GM21576 (cell line): ENCODE measurements around the gene TRIM67.

Experiments
- ATAC-seq: cut with Tn5 transposase; IDR thresholded peaks from one replicate; pipeline ENCODE4 v1.9.1; 2021; ENCODE audit warnings: mild to moderate bottlenecking, moderate library complexity; ENCODE audit not compliant: unreplicated experiment

The TRIM67 gene

DNA sequence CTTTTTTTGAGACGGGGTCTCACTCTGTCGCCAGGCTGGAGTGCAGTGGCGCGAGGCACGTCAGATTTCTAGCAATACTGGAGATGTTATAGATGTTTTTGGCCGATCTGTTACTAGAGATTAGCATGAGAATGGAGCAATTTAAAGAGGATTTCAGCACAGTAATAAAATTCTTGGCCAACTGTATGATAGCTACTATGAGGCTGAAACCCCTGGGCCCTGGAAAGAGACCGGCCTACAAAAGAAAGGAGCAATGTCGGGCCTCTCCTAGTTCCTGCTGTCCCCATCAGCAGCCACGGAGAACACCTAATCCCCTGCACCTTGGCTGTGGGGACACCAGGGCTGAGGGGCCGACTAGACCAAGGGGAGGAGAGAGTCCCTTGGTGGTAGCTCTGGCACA lies 69.7 kb downstream of the TRIM67 start:
- ATAC-seq, result no peak

DNA sequence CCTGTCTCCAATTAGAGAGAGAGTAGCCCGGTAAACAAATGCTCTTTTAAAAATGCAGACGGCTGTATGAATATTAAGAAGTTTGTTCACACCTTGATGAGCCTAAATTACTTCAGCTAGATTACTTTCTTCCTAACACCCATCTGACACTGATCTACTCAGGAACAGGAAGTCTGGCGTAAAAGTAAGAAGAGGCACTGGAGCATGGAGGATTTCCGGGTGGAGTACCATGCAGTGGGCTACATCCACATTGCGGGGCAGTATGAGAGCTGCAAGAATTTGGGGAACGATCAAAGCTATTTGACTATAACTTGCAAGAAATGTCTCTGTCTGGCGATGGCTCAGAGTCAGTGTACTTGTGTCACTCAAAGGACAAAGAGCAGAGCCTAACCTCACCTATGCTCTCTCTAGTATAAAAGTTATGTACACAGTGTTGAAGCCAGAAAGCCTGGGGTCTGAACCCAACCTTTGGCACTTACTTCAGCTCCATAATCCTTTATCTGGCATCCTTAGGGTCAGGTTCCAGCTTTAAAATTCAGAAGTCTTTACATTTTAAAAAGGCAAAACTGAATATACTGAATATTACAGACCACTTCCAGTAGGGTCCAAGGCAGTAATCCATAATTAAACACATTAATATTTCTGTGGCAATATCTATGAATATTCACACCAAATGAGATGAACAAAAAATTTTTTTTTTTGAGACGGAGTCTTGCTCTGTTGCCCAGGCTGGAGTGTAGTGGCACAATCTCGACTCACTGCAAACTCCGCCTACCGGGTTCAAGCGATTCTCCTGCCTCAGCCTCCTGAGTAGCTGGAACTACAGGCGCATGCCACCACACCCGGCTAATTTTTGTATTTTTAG lies 71.2 kb downstream of the TRIM67 start:
- peak; percentile 72 for ATAC-seq

DNA sequence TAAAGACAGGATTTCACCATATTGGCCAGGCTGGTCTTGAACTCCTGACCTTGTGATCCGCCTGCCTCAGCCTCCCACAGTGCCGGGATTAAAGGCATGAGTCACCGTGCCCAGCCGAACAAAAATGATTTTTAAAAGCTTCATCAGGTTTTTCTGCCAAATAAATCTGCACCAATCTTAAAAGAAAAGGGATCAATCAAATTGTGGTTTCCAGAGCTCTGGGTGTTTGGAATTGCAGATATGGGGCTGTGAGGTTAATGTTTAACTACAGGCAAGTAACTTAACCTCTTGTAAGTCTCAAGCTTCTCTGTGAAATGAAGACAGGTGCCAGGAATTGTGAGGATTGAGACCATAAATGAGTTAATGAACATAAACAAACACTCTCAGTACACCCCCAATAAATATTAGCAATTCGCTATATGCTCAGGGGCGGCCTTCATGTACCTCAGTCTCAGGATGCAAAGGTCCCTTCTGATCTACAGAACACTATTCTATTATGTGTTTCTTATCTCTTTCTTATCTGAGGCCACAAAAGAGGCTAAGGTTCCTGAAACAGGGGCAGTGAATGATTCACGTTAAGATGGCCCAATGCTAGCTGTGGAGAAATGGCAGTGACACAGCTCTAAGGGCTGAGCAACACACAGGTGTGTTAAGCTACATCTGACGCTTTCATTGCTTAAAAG lies 72.0 kb downstream of the TRIM67 start:
- ATAC-seq, result no peak

DNA sequence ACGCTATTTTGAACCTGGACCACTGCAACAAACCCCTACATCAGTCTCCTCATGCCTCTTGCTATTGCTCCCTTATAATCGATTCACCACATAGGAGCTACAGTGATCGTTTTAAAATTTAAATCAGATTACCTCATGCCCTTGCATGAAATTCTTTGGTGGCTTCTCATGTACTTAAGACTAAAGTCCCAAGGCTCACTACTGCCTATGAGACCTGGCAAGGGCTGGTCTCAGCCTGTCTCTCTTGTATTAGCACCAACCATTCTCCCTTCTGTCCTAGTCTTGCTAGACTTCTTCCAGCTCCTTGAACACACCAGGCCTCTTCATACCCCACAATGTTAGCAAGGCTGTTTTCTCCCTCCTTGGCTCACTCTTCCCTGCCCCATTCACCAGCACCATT lies 72.6 kb downstream of the TRIM67 start:
- no peak for ATAC-seq

DNA sequence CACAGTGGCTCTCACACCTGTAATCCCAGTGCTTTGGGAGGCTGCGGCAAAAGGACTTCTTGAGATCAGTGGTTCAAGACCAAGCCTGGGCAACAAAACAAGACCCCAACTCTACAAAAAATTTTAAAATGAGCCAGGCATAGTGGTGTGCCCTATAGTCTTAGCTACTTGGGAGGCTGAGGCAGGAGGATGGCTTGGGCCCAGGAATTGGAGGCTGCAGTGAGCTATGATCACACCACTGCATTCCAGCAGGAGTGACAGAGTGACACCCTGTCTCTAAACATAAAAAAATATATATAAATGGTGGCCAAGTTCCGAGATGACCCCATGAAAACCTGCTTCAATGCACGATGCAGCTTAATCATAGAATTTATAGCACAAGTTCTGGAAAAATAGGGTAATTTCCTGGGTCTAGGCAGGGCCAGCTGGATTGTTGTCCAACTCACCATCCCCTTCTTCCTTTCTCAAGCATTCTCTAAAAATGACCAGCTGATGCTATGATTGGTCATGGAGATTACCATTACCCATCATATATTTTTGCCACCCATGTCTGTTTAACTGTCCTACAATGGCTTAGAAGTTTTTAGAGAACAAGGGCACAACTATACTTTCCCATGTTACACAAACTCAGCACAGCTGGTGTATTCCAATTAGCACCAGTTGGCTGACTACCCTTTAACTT lies 73.8 kb downstream of the TRIM67 start:
- no peak for ATAC-seq

DNA sequence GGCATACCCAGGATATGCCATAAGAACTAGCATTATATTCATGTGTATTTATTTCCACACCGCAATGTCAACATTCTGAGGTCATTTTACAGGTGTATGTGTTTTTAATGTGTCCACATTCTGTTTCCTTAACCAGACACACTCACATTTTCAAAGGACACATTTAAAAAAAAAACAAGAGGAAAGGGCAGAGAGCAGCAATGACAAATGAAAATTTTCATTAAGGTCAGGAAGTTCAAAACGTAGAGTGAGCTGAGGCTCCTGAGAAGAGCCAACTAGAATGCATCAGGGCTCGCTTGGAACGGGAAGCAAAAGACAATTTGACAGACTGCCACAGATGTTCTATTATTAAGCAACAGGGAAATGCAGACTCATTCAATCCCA lies 74.3 kb downstream of the TRIM67 start:
- no peak for ATAC-seq

DNA sequence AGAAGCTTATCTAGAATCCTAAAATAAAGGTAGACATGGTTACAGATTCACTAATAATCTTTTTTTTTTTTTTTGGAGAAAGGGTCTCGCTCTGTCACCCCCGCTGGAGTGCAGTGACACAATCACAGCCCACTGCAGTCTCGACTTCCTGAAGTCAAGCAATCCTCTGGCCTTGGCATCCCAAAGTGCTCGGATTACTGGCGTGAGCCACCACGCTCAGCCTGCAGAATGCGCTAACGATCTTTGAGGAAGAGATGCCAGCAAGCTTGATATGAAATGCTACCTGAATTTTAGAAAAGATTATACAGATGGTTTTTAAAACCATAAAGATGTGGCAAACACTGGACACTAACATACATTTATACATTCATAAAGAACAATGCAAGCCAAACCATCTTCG lies 75.1 kb downstream of the TRIM67 start:
- no peak for ATAC-seq

DNA sequence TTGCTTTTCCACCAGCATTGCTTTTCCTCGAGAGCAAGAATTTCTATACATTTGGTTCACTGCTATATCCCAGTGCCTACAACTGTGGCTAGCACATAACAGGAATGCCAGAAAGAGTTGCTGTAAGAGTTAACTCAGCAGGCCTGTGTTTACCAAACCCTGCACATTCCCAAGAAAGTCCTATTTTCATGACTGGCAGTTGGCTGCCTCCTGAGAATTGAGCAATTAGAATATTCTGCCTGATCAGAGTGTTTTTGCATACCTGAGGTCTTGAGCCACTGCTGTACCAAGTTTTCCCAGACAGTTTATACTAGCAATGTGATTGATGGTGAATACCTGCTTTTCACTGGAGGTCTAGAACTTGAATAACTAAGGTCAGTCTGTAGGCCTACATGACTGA lies 76.4 kb downstream of the TRIM67 start:
- ATAC-seq, result no peak

DNA sequence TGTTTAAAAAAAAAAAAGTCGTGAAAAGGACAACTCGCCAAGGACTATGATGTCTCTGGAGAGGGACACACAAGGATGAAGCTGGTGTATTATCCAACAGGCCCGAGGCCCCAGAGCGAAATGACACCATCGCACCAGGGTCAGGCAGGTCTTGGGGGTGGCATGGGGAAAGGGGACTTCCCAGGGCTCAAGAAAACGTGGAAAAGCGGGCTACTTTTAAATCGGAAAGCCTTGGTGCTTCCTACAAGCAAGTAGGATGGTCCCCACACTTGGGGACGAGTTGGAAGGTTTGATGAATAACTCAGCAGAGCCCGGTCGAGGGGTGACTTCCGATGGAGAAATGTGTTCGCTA lies 78.6 kb downstream of the TRIM67 start:
- ATAC-seq, result no peak

DNA sequence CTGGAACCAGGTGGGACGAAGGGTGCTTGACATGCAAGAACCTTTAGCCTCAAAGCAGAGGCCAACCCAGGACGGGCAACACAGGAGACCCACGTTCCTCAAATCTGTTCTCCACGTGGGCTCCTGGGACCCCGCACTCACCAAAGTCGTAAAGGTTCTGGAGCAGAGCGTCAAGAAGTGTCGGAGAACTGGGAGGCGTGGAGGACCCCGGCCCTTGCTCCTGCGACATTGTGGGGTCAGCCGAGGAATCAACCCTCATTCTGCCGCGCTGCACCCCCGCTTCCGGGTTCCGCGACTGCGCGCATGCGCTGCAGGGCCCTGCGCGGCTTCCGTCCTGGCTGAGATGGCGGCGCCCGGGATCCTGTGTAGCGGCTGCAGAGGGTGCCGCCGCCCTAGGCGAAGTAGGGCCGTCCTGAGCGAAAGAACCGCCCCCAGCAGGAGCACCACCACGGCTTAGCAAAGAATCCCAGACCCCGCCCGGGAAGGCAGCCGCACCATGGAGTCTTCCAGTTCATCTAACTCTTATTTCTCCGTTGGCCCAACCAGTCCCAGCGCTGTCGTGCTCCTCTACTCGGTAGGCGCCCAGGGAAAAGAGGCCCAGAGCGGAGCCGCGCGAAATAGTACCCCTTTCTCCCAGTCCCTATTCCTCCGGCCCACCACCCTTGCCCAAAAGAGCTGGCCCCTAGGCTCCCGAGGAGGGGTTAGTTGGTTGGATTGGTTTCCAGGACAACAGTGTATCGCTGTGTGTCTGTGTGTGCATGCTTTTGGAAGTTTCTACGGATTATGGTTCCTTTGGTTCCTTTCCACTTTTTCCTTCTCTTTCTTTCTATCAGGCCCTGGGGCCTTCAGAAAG lies 79.3 kb downstream of the TRIM67 start, which contains the start of gene GNPAT:
Gene GNPAT, plus strand, starts transcription at position 330 of the 853 bp plus-strand sequence. Its CDS starts 167 bp downstream, at position 497.
- peak; percentile 93 for ATAC-seq

DNA sequence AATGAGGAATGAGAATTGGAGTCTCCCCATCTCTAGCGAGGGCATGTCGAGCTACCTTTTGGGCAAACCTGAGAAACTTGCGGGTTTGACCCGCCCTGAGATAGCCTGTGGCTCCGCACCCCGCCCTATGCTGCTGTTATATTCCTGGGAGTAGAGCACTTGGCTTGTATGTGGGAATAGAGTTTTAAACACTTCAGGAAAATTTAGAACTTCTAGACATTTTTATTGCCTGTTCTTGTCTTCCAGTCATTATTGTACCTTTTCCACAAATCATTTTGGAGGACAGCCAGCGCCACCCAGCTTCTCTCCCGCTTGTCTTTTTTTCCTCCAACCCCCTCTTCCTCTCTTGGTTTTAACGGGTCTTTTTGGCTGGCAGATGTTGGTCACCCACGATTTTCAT lies 79.9 kb downstream of the TRIM67 start:
- no peak for ATAC-seq

DNA sequence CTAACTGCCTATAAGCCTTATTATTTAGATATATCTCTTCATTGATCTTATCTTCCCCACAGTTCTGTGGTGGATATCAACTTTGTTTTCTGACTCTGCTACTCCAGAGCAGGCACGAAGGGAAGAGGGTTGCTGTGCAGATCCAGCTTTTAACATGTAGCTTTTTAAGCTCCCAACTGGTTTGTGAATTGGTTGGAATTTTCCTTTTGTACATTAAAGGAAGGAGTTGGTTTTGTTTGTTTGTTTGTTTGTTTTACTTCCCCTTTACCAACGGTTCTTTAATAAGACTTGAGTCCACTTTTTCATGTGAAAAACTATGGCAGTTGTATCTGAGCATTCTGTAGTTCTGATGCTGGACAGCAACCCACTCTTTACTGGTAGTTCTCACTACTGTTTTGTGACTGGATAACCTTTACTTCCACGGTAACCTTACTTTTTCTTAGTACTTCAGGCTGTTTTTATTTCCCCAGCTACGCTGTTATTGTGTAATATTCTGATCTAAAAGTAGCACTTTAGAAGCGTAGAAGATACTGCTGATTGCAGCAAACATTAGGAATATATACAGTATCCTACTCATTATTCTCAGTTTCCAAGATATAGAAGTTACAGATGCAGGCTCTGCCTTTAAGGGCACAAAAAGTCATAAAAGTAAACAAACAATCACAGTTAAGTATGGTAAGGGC lies 80.8 kb downstream of the TRIM67 start:
- ATAC-seq, result no peak

DNA sequence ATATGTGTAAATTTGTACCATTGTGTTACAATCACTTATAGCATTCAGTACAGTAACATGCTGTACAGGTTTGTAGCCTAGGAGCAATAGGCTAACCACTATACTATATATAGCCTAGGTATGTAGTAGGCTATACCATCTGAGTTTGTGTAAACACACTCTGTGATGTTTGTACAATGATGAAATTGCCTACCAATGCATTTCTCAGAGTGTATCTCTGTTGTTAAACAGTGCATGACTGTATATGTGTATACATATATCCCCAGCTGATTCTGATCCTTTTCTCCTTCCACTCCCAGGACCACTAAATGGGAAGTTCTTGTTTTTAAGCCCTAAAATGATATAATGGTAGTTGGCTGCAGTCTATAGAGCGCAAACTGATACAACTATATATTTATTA lies 86.9 kb downstream of the TRIM67 start:
- no peak for ATAC-seq

DNA sequence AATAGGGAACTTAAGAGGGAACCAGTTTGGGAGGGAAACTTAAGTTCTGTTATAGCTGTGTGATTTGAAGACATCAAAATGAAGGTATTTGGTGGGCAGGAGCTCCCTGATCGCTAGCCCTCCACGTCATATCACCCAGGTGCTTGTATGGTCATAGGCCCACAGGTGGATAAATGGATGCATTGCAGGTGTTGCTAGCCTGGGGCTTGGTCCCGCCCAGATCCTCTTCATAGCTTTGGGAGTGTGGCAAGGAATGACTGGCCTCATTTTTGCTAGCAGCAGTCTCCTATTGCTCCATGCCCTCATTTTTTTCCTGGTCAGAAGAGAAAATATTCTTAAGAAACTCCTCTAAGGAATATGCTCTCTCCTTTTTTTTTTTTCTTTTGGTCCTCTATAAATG lies 90.5 kb downstream of the TRIM67 start:
- no peak for ATAC-seq

DNA sequence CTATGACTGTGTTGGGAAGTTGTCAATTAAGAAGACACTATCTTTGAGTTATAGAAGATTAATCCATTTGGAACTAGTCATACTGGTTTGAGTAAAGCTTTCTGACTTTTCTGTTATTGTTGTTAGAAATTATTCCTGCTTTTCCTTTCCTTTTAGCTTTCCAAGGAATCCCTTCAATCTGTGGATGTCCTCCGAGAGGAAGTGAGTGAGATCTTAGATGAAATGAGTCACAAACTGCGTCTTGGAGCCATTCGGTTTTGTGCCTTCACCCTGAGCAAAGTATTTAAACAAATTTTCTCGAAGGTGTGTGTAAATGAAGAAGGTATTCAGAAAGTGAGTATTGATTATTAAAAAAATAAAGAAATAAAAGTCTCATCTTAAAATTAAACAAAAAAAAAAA lies 98.5 kb downstream of the TRIM67 start:
- ATAC-seq, result no peak

DNA sequence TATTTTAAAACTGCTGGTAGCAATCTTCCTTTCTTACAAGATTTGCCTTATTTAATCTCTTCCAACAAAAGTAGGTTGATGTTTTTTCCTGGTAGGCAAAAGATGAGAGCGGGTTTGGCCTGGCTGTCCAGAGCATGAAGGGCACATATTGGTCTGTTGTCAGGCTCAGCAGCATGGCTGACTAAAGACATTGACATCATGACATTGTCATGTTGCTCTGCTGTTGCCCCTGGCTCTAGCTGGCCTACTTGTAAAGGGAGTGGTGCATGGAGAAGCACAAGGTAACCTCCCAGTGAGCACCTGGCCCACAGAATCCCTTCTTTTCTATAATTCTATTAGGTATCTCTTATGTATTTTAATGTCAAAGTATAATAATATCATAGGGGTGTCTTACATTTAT lies 102.8 kb downstream of the TRIM67 start:
- ATAC-seq, result no peak

DNA sequence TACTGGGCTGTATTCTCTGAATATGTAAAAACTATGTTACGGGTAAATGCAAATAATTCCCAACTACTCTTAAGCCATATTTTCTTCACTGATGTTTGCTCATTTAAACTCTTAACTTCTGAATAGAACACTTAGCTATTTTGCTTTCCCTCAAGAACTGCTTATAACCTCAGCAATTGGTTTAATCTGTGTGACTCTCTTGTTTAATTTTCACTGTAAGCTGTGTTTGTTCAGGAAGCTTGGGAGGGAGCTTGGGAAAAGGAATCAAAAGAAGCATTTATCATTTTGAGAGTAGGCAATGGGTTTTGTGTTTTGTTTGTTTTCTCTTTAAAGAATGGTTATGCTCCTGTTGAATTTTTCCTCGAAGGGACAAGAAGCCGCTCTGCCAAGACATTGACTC lies 103.5 kb downstream of the TRIM67 start:
- ATAC-seq, result no peak

DNA sequence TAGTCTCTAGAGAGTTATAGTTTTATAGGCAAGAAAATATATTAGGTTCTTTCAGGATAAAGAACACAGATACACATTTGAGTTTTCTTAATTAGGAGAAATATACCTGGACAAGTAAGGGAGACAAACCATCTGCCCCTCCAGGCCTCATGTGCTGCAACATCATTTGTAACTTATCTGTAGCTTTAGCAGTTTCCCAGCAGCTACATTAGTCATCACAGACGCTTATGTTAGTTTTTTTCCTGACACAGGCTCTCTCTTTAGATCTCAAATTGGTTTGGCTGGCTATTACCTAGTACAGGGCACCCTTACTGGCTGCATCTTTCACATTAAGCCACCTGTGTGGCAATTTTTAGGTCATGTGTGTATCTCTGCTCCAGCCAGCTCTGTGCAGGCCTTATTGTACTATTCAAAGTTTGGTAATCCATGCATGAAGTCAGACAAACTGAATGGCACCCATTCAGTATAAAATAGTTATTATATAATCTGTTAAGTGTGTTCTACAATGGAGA lies 105.0 kb downstream of the TRIM67 start:
- no peak for ATAC-seq
